ENCODE data around the gene COL11A2.

Gene COL11A2

DNA sequence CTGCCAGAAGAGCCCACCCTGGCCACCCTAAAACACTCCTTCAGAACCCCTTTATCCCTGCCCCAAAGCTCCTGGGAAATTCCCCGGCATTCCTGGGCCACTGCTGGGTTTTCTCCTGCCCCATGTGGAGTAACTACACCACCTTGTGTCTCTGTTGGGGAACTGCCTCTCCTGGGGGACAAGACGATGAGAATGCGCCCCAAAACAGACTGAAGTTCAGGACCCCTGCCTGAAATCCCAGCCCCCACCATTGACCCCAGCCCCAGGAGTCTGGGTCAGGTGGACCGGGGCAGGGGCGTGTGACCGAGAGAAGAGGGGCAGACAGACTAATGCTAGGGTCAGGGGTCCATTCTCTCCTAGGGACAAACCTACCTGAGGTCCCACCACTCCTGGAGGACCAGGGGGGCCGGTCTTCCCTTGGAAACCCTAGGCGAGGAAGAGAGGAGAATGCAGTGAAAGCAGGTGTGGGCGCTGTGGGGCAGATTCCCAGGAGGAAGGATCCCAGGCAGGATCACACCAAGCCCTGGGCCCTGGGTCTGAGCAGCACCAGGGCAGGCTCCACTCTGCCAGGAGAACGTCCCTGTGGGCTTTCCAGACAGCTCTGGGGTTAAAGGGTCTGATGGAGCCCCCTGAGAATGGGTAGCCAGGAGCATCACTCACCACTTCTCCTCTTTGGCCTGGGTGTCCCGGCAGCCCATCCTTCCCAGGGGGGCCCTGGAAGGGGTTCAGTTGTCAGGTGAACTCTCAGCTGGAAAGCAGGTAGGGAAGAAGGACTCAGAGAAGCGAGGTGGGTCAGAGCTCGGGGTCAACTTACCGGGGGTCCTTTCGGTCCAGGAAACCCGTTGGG, 19.4 kb downstream of the COL11A2 start:
- FAIRE-seq = peak; percentile 64
- peak; percentile 52 for DNase-seq (ENCODE audit: insufficient read length, low spot score)

DNA sequence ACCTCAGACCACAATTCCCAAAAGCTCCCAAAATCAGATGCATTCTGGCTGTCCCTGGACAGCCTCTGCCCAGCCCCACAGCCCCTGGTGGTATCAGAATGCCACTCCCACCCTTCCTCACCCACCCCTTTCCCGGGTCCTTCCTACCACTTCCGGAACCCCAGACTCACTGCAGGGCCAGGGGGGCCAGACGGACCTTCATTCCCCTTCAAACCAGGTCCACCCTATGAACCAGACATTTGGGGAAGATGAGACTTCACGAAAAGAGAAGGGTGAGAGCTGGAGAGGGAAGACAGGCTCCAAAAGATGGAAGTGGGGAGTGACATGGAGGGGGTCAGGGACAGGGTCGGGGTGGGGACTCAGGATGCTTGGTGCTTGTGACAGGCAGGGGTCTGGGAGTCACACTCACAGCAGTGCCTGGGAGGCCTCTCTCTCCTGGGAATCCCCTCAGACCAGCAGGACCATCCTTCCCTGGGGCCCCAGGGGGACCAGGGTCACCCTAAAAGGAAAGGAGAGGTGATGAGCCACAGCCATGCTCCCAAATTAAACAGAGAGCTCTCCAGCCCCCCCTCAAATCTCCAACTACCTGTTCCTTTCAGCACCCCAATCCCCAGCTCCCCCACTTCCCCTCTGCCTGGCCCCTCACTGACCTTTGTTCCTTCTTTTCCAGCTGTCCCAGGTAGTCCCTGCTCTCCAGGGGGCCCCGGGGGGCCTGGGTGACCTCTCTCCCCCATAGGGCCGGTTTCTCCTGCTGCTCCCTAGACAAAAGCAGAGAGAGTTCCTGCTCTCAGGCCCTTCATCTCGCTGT, 20.2 kb downstream of the COL11A2 start:
- no peak for DNase-seq (ENCODE audit: insufficient read length, low spot score)
- no peak for FAIRE-seq

DNA sequence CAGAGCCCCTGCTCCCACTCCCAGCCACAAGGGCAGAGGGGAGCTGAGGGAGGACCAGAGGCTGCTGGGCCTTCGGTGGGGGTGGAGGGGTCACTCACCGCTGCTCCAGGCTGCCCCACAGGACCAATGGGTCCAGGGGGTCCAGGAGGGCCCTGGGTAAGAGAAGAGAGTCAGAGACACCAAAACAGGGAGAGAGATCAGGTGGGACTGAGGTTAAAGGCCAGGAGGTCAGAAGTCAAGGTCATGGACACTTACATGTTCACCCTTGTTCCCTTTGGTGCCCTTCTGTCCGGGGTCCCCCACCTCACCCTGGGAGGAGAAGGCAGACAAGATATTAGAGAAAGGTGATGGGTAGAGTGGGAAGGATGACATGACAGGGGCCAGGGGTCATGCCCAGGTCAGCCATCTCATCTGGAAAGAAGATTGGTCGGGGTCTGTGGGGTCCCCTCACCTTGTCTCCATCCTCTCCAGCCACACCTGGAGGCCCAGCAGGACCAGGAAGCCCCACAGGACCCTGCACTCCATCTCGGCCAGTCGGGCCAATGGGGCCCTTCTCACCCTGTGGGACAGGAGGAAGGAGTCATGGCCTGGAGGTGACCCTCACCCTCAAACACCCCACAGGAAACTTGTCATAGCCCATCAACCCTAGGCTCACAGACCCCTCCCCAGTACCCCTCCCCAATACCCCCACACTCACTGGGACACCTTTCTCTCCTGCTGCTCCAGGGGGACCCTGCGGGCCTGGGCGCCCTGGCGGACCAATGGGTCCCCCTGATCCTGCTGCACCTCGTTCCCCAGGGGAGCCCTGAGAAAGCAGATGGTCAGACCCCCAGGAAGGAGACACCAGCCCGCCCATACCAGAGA, 21.0 kb downstream of the COL11A2 start:
- no peak for FAIRE-seq

DNA sequence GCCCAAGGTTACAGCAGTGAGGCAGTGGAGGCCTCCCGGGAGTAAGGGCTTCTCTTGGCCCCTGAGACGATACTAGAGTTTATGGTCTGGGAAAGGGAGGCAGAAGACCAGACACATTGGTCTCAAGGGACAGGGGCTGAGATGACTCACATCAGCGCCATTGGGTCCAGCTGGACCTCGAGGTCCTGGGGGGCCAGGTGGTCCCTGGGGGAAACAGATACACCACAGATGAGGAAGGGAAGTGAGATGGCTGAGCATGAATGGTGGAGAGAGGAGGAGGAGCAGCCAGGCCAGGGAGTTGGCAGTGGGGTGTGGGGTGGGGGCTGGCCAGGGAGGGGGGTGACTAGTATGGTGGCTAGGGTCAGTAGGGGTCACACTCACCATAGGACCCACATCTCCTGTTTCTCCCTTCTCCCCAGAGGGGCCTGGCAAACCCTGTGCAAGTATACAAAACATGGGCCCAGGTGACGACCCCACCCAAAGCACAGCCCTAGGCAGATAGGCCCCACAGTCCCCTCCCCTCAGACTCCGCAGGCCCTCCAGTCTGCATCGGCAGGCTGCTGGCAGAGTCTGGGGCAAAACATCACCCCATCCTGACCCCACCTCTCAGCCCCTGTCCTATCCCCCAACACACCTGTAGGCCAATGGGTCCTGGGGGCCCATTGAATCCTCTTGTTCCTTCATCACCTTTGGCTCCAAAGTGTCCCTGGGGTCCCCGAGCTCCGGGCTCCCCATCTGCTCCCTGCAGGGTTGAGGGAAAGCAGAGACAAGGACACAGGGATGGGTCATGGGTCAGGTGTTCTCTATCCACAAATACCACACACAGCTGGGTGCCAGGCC, 21.9 kb downstream of the COL11A2 start:
- DNase-seq (ENCODE audit: insufficient read length, low spot score) = no peak
- FAIRE-seq = no peak

More for the DNA sequence above, 21.0 kb downstream of the COL11A2 start:
- no peak for DNase-seq (ENCODE audit: insufficient read length, low spot score)

DNA sequence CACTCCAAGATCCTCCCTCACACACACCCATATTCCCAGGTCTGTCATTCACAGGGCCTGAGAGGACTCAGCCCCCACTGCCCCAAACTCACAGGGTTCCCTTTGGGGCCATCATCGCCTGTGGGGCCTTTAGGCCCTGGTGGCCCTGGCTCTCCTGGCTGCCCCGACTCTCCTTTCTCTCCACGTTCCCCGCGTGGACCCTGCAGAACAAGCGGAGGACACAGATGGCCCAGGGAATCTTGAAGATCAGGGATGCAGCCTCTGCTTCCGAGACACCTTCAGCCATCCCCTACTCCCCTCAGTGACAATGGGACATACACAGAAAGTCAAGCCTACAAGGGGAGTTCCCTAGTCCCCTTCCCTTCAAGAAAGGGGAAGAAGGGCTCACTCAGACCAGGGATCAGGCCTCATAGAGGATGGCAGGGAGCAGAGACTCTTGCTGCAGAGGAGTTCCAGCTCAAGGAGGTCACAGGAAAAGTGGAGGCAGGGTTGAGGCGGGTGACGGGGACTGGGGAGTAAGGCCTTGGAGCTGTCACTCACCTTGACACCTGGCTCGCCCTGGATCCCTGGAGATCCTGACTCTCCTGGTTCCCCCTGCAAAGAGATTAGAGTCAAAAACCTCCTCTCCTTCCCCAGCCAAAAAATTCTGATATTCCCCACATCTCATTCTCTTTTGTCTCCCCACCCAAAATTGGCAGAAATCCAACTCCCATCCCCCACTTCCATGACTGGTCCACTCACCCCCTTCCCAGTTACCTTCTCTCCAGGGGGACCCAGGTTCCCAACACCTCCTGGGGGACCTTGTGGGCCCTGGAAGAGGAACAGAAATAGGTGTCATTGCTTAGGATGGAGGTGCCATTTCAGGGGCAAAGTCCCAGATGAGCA, 22.7 kb downstream of the COL11A2 start:
- peak; percentile 70 for FAIRE-seq

DNA sequence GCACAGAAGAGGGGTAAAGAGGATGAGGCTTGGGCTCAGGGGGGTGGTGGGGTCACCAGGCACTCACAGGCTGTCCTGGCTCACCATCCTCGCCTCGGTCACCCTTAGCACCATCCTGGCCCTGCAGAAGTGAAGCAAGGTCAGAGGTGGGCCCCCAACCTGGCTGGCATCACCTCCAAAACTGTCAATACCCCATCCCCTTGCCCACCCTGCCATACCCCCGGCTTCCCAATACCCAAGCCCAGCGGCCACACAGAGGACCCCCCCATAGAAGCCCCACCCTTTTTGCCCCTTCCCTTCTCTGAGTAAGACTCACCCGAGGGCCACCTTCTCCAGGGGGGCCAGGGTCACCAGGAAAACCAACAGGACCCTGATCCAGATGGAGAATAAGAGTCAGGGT, 23.6 kb downstream of the COL11A2 start:
- no peak for FAIRE-seq

More for the DNA sequence above, 22.7 kb downstream of the COL11A2 start:
- DNase-seq (ENCODE audit: insufficient read length, low spot score) = no peak

DNA sequence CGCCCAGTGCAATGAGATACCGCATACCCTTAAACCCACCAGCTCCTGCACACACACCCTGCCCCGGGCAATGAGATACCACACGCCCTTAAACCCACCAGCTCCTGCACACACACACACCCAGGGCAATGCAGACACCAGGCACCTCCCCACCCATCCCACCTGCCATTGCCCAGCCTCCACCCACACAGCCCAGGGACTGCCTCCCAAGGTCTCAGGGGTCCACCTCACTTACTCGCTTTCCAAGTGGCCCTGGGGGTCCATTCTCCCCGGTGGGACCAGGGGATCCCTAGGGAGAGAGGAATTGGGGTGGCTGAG, 24.0 kb downstream of the COL11A2 start:
- DNase-seq (ENCODE audit: insufficient read length, low spot score) (no peak), FAIRE-seq (no peak)

More for the DNA sequence above, 23.6 kb downstream of the COL11A2 start:
- no peak for DNase-seq (ENCODE audit: insufficient read length, low spot score)

DNA sequence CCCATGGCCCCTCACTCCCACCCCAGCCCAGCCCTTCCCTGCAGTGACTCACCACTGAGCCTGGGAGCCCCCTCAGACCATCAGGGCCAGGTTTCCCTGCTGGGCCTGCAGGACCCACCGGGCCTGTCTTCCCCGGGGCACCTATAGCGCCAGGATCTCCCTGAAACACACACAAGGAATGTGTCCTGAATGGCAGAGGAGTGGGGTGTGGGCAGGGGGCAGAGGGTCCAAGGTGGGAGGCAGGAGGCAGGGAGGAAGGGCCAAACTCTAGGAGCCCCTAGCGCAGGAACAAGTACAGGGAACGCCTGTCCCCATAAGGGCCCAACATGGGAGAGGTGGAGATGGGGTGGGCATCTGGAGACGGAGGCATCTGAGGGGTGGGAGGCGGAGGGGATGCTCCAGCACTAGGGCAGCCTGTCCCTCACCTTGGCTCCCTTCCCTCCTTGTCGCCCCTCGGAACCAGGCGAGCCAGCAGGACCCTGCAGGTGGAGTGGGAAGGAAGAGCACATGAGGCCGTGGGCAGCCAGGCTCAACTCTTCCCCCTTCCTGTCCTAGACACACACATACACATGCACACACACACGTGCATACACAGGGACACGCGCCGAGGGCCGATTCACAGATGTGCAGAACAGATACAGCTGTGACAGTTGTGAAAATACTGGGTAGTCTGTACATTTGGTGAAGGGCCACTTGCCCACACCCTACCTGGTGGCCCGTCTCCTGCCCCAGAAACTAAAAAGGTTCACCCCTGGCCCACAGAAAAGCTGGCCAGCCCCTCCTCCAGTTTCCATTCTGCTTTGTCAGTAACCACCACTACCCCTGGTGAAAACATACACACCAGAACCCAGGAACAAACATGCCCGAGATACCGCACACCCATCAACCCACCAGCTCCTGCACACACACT, 24.6 kb downstream of the COL11A2 start:
- FAIRE-seq = no peak
- no peak for DNase-seq (ENCODE audit: insufficient read length, low spot score)

DNA sequence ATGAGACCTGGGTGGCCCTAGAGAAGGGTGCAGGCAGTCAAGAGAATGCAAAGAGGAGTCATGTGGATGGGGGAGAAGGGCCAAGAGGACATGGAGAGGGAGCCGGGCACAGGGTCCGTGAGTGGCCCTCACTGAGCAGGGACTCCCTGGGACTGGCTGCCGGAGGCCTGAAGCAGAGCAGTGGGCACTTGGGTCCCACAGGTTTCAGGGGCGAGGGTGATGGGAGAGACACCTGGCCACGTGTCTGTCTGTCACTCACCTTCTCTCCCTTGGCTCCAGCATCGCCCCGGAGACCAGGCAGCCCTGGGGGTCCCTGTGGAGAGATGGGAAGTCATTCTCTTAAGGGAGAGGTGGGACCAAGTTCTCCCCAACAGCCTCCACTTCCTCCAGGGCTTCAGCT, 25.5 kb downstream of the COL11A2 start:
- DNase-seq (ENCODE audit: insufficient read length, low spot score) = no peak
- no peak for FAIRE-seq

DNA sequence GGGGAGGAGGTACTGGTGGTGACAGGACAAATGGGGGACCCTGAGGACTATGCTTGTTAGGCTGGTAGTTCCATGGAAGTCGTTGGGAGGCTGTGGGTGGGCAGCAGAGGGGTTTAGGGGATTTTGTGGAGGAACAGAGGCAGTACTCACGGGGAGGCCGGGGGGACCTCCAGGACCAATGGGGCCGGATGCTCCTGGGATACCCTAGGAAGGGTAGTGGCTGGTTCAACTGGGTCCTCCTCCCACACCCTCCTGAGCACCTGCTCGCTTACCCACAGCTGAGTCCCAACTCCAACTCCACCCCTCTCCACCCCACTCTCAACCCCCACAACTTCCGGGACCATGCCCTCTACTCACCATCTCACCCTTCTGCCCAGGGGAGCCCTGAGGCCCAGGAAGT, 25.9 kb downstream of the COL11A2 start:
- DNase-seq (ENCODE audit: insufficient read length, low spot score) (no peak), FAIRE-seq (no peak)

DNA sequence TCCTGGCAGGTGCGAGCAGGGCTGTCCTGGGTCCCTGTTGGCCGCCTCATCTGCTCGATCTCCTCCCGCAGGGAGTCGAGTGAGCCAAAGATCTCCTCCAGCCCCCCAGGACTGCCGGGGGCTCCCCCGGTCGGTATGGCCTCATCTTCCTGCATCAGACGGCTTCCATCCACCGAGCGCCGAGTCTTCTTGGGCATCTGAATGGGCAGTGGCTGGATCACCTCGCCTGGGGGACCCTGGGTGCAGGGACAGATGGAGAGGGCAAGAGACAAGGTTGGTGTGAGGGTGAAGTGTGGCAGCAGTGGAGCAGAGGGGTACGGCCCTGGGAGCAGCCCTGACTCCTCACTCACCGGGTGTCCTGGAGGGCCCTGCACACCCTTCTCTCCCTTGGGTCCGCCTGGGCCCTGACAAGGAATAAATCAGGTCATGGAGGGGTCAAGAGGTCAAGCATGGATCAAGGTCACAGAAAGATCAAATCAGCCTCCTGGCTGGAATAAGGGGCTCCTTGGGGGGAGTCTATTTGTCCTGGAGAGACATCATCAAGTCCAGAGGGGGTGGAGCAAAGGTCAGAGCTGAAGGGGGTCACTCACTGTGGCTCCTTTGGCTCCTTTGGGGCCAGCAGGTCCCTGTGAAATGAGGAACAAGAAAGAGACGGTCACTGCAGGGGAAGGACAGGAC, 26.5 kb downstream of the COL11A2 start:
- DNase-seq (ENCODE audit: insufficient read length, low spot score) (no peak), FAIRE-seq (no peak)

DNA sequence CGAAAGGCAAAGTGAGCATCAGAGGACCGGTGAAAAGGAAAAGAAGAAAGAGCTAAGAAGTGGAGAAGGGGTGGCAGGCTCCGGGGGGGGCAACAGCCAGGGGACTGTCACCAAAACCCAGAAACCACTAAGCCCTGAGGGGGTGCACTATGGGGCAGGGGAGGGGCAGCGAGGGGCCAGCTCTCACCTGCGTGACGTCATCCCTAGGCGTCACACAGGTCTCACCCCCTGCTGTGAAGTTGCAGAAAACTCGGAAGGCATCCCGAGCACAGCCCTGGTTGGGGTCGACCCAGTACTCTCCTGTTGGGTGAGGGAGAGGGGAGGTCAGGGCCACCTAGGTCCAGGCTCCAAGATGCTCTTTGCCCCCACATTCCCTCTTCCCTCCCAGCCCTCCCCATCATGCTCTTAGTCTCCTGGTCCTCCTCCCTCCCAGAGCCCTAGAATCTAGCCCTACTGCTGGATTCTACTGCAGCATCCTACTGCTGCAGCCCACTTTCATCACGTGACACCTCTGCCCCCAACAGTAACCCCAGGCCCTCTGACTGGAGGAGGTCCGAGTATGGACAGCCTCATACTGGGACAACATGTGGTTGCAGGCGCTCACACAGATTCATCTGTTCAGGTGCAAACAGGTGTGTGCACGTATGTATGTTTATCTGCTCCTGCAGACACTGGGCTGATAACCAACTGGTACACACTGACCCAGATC, 27.4 kb downstream of the COL11A2 start:
- DNase-seq (ENCODE audit: insufficient read length, low spot score) (no peak), FAIRE-seq (no peak)

DNA sequence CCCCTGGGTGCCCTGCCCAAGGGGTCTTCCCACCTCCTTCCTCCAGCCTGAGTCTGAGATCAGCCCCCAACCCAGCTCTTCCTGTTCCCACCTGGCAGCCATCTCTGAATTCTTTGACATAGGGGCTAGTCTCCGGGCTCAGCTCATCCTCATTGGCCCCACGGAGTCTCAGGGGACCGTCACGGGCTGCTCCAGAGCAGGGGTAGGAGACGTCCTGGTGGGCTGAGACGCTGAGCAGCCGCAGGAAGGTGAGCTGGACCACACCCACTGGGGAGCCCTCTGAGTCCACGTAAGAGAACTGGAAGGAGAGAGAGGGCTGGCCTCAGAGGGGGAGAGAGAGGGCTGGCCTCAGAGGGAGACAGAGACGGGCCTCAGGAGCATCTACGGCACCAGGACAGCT, 28.1 kb downstream of the COL11A2 start:
- no peak for DNase-seq (ENCODE audit: insufficient read length, low spot score)
- no peak for FAIRE-seq

DNA sequence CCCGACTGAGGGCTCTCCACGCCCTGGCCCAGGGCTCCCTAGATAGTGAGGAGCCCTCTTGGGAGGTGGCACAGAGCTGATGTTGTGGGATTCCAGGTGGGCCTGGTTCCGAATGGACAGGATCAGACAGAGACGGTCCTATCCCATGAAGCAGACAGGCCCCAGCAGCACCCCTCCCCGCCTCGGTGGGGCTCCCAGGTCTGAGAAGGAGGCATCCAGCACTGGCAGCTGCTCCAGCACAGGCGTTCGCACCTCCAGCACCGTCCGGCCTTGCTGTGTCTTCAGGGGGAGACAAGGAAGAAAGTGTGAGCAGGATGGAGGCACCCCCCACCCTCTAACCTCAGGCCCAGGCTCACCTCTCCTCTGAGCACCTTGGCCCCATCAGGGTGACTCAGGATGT, 28.7 kb downstream of the COL11A2 start:
- FAIRE-seq = no peak
- no peak for DNase-seq (ENCODE audit: insufficient read length, low spot score)

DNA sequence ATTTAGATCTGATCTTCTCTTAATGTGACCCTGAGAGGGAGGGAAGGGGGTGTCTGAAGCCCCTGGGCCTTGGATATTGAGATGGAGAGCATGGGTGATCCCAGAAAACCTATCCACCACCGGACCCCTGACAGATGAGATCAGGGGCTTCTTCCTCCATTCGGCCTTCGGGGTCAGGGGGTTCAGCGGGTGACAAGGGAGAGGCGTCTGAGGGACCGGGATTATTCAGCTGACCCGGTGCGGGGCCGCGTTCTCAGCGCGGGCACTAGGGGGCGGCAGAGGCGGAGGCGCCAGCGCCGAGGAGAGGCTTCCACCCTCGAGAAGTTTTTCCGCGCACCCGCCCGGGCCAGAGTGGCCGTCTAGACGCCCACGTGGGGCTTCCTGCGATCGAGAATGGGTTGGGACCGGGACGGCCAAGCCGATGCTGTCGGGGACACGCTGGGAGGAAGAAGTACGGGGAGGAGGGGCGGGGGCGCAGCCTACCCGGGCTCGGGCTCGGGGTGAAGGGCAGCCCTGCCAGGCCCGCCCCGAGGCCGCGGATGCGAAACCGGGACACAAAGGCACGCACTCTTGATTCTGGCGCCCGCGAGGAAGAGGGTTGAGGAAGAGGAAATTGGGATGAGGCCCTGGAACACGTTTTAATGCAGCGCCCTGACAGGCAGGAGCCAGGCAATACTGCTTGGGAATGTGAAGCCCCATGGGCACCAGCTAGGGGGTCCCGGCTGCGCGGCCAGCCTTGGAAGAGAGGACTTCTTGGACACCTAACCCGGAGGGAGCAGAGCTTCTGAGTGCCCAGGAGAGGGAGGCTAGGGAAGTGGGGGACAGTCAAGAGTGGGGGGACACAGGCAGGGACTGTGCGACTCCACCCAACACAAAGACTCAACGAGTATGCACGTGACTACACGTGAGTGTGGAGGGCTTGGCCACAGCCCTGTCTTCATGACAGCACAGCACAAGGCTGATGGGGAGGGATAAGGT, 30.6 kb downstream of the COL11A2 start:
- peak; percentile 90 for FAIRE-seq

More for the DNA sequence above, 30.6 kb downstream of the COL11A2 start:
- peak; percentile 92 for DNase-seq (ENCODE audit: insufficient read length, low spot score)

Measured in GM19239 (cell line).